Type B pancreatic cell (in vitro differentiated cells): ENCODE data around the gene CSNK2A1. TPM values are rescaled to one million over a fixed set of nuclear protein-coding genes. Genes with fewer than 3 reads are reported as not detected.

ENCODE experiments used
- DNase-seq: peaks from one replicate; pipeline ENCODE4 v3.0.0; 2021; ENCODE audit warnings: mixed read lengths; ENCODE audit not compliant: unreplicated experiment; ENCODE audit errors: extremely low spot score
- H3K27ac Mint-ChIP-seq: 2 replicates; pipeline ENCODE4 v1.8.0; 2021; ENCODE audit warnings: mild to moderate bottlenecking, mixed read lengths
- H3K27me3 Mint-ChIP-seq: 2 replicates; pipeline ENCODE4 v1.8.0; 2021; ENCODE audit warnings: mixed read lengths
- H3K36me3 Mint-ChIP-seq: 2 replicates; pipeline ENCODE4 v1.8.0; 2021; ENCODE audit warnings: mixed read lengths
- H3K4me1 Mint-ChIP-seq: one replicate; pipeline ENCODE4 v1.8.0; 2021; ENCODE audit warnings: mixed read lengths; ENCODE audit not compliant: unreplicated experiment
- H3K4me3 Mint-ChIP-seq: 2 replicates; pipeline ENCODE4 v1.8.0; 2021; ENCODE audit warnings: mild to moderate bottlenecking, mixed read lengths
- H3K9me3 Mint-ChIP-seq: 2 replicates; pipeline ENCODE4 v1.8.0; 2021; ENCODE audit warnings: mixed read lengths
- total RNA-seq: library from RNA; stranded (reverse); gene quantifications from 2 replicates; pipeline ENCODE4 v1.2.1, GENCODE V29; 2021; ENCODE audit warnings: low replicate concordance
- TF ChIP-seq, protein P1 (sequence below): fragments of 200-600 bp; sonication (generic); conservative IDR thresholded peaks from 2 replicates; pipeline ENCODE4 v1.5.0; 2021; ENCODE audit warnings: antibody characterized with exemption, mild to moderate bottlenecking

CSNK2A1 gene
- total RNA-seq, 1 donor from 2014 or later = 151 TPM

GRCh38 chr20:507761-508332 is 35.7 kb downstream of the CSNK2A1 start:
- TF ChIP-seq, protein P1, sequence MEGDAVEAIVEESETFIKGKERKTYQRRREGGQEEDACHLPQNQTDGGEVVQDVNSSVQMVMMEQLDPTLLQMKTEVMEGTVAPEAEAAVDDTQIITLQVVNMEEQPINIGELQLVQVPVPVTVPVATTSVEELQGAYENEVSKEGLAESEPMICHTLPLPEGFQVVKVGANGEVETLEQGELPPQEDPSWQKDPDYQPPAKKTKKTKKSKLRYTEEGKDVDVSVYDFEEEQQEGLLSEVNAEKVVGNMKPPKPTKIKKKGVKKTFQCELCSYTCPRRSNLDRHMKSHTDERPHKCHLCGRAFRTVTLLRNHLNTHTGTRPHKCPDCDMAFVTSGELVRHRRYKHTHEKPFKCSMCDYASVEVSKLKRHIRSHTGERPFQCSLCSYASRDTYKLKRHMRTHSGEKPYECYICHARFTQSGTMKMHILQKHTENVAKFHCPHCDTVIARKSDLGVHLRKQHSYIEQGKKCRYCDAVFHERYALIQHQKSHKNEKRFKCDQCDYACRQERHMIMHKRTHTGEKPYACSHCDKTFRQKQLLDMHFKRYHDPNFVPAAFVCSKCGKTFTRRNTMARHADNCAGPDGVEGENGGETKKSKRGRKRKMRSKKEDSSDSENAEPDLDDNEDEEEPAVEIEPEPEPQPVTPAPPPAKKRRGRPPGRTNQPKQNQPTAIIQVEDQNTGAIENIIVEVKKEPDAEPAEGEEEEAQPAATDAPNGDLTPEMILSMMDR = no peak
- Mint-ChIP-seq H3K36me3 (peaks cover 39% of the 10 kb centered on the region), H3K9me3 (no peaks in the 10 kb centered on the region), H3K27me3 (no peaks in the 10 kb centered on the region), H3K4me1 (peaks cover 14% of the 10 kb centered on the region), H3K4me3 (no peak overlapping the region), H3K27ac (no peak overlapping the region)
- no peak for DNase-seq

DNA sequence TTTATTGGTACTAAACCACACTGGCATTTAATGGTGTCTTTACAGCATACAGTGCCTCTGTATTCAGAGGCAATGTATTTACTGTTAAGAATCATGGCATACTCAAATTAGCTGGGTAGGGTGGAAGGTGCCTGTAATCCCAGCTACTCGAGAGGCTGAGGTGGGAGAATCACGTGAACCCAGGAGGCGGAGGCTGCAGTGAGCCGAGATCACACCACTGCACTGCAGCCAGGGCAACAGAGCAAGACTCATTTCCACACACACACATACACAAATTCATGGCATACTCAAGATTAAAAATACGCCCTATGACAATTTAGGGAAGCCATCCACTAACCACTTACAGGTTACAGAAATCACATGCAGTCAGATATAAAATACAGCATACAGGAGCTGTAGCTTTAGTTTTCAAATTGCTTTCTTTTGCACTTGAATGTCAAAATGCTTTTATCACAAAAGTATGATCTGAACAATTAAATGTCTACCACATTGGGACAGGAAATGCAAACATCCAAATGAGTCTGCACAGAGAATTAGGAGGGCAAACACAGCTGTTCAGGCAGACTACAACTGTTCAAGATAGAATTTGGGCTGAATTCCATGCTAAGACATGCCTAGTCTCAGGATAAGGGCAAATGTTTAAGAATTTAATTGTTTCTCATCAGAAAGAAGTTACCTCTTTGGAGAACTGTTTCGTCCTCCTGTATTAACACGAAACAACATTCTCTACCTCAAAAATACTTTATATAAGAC is 36.4 kb downstream of the CSNK2A1 start:
- Mint-ChIP-seq H3K27ac (no peak overlapping the region), H3K4me1 (peaks cover 14% of the 10 kb centered on the region), H3K27me3 (no peaks in the 10 kb centered on the region), H3K36me3 (peaks cover 44% of the 10 kb centered on the region), H3K4me3 (no peak overlapping the region), H3K9me3 (no peaks in the 10 kb centered on the region)
- DNase-seq = no peak
- TF ChIP-seq, protein P1 = no peak

DNA sequence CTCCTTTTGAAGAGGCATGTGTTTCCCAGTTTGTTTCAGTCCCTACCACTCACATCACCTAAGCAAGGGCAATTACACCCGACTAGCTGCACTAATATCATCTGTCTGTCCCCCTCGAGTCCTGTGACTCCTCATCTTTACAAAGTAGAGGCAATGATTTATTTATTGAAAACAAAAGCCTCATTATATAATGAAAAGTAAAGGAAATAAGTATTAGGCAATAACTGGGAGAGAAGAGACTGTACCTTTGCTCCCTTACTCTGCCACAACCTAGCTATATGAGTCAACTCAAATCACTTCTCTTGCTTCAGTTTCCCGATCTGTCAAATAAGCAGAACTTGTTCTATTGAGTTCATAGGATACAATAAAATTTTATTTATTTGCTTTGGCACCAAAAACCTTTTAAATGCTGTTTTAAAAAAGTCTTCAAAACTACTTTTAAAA is 38.9 kb downstream of the CSNK2A1 start:
- Mint-ChIP-seq H3K4me3 (no peak overlapping the region), H3K36me3 (peaks cover 37% of the 10 kb centered on the region), H3K4me1 (peaks cover 4% of the 10 kb centered on the region), H3K27me3 (no peaks in the 10 kb centered on the region), H3K27ac (no peak overlapping the region), H3K9me3 (no peaks in the 10 kb centered on the region)
- TF ChIP-seq, protein P1 = no peak
- DNase-seq = no peak

- Mint-ChIP-seq H3K27ac (no peak overlapping the region), H3K4me1 (no peaks in the 10 kb centered on the region), H3K36me3 (peaks cover 29% of the 10 kb centered on the region), H3K4me3 (no peak overlapping the region), H3K9me3 (no peaks in the 10 kb centered on the region), H3K27me3 (no peaks in the 10 kb centered on the region)
- TF ChIP-seq, protein P1 = no peak
- DNase-seq = no peak
Observed at GRCh38 chr20:503048-503737, 40.4 kb downstream of the CSNK2A1 start.

GRCh38 chr20:497979-498378 is 45.6 kb downstream of the CSNK2A1 start:
- Mint-ChIP-seq H3K27me3 (no peaks in the 10 kb centered on the region), H3K36me3 (peaks cover 31% of the 10 kb centered on the region), H3K9me3 (no peaks in the 10 kb centered on the region), H3K4me1 (no peaks in the 10 kb centered on the region), H3K4me3 (no peak overlapping the region), H3K27ac (no peak overlapping the region)
- TF ChIP-seq, protein P1 = no peak
- no peak for DNase-seq
